Cerebellar nuclear complex (tissue), 1 donor: ENCODE results near the gene IKZF1.

Experiments
- DNase-seq, 2 experiments: peaks; one replicate each; lab custom pipeline; 2025; lab: John Stamatoyannopoulos, UW

Gene IKZF1

GRCh38 chr7:50412973-50413372 lies 108.5 kb downstream of the IKZF1 start:
- no peak for DNase-seq

GRCh38 chr7:50413561-50413960 lies 109.0 kb downstream of the IKZF1 start:
- DNase-seq: no peak

- DNase-seq: no peak
Observed at GRCh38 chr7:50415844-50416364, 111.4 kb downstream of the IKZF1 start.

- no peak for DNase-seq
Observed at GRCh38 chr7:50416527-50417182, 112.1 kb downstream of the IKZF1 start.

- no peak for DNase-seq
Observed at GRCh38 chr7:50418086-50418515, 113.6 kb downstream of the IKZF1 start.

GRCh38 chr7:50418526-50419290 lies 114.2 kb downstream of the IKZF1 start:
- no peak for DNase-seq

GRCh38 chr7:50421043-50421442 lies 116.5 kb downstream of the IKZF1 start:
- no peak for DNase-seq

GRCh38 chr7:50422858-50423257 lies 118.3 kb downstream of the IKZF1 start:
- no peak for DNase-seq

- no peak for DNase-seq
Observed at GRCh38 chr7:50423860-50424259, 119.3 kb downstream of the IKZF1 start.

- no peak for DNase-seq
Observed at GRCh38 chr7:50425318-50425717, 120.8 kb downstream of the IKZF1 start.

GRCh38 chr7:50426280-50427045 lies 121.9 kb downstream of the IKZF1 start:
- no peak for DNase-seq

- DNase-seq: no peak
Observed at GRCh38 chr7:50427518-50427917, 123.0 kb downstream of the IKZF1 start.

- no peak for DNase-seq
Observed at GRCh38 chr7:50428911-50429310, 124.4 kb downstream of the IKZF1 start.

- DNase-seq: no peak
Observed at GRCh38 chr7:50431316-50431715, 126.8 kb downstream of the IKZF1 start.

- DNase-seq: no peak
Observed at GRCh38 chr7:50431722-50432305, 127.3 kb downstream of the IKZF1 start.

GRCh38 chr7:50436133-50436806 lies 131.8 kb downstream of the IKZF1 start:
- no peak for DNase-seq

GRCh38 chr7:50446542-50446960 lies 142.0 kb downstream of the IKZF1 start:
- DNase-seq: no peak

GRCh38 chr7:50448823-50449222 lies 144.3 kb downstream of the IKZF1 start:
- no peak for DNase-seq

- DNase-seq: no peak
Observed at GRCh38 chr7:50449501-50449880, 145.0 kb downstream of the IKZF1 start.

GRCh38 chr7:50449881-50450589 lies 145.5 kb downstream of the IKZF1 start, which contains the start of gene FIGNL1:
Gene FIGNL1, minus strand, starts transcription at chr7:50450350. Its CDS starts 3,063 bp downstream, at chr7:50447287.
- DNase-seq: peak; percentile 10 to 21

- DNase-seq: no peak
Observed at GRCh38 chr7:50450590-50451032, 146.1 kb downstream of the IKZF1 start.
